GM21717 (cell line): ENCODE measurements around the gene SIRT2.
"Not testable (repeated sequence)": the region's sequence is repeated elsewhere in the genome, so short reads cannot be mapped to it uniquely, and the experiment has no call there.

ENCODE experiments used
- ATAC-seq: cut with Tn5 transposase; IDR thresholded peaks from one replicate; pipeline ENCODE4 v1.9.1; 2021; ENCODE audit warnings: mild to moderate bottlenecking, moderate library complexity; ENCODE audit not compliant: unreplicated experiment

The SIRT2 gene

DNA sequence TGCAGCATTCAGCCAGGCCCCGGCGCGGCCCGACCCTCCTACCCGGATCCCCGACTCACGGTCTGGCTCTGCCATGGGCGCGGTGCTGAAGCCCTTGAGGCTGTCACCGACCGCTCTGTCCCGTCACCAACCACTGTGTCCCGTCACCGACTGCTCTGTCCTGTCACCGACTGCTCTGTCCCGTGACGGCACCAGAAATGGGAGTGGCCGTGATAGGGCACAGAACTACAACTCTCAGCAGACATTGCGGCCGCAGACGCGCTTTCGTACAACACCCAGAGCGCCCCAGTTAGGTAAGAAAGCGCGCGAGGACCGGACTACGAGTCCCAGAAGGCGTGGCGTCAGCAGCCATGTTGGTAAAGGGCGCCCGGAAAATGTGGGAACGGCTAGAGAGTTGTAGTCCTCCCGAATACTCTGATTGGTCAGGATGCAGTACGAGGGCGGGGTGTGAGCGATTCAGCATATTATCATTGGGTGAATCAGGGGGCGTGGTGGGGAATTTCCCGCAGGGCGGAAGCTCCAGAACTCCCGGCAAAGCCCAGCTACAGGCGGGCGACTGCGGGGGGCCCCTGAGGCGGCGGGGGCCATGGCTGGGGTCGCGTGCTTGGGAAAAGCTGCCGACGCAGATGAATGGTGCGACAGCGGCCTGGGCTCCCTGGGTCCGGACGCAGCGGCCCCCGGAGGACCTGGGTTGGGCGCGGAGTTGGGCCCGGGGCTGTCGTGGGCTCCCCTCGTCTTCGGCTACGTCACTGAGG, at the start of gene SIRT2, which contains the start of gene NFKBIB:
SIRT2 (minus strand) TSS at position 172 of the 755 bp plus-strand sequence; CDS start at position 75, 97 bp downstream.
NFKBIB (plus strand) TSS at position 523 of the 755 bp plus-strand sequence; CDS start at position 587, 64 bp downstream.
- peak; percentile 82 for ATAC-seq

DNA sequence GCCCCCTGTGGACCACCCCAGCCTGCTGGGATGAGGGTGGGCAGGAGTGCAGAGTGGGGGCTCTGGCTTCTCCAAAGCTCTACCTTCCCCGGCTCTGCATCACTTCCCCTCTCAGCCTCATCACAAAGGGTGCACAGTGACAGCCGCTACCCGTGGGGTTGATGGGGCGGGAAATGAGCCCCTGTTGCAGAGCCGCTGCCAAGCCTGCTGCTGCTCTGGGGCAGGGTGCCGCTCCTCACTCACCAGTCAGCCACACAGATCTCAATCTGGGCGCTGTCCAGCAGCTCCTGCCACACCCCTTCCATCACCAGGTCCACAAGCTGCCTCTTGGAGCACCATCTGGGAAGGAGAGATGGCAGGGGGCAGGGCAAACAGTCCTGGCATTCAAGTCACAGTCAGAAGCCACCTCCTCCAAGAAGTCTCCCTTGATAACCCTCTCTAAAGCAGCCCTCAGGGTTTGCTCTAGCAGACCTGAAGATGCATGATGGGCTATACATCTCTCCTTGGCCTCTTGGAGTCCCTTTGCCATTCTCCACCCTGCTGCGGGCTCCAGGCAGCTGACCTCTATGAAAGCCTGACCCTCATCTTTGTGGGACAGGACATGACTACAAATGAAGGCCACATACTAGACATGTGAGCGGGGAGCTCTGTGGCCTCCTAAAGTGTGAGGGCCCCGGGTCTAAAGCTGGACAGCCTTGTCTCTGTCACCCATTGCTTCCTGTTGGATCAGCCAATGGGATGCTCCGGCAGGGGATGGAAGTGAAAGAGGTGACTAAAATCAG, 47.0 kb upstream of the SIRT2 start:
- no peak for ATAC-seq

DNA sequence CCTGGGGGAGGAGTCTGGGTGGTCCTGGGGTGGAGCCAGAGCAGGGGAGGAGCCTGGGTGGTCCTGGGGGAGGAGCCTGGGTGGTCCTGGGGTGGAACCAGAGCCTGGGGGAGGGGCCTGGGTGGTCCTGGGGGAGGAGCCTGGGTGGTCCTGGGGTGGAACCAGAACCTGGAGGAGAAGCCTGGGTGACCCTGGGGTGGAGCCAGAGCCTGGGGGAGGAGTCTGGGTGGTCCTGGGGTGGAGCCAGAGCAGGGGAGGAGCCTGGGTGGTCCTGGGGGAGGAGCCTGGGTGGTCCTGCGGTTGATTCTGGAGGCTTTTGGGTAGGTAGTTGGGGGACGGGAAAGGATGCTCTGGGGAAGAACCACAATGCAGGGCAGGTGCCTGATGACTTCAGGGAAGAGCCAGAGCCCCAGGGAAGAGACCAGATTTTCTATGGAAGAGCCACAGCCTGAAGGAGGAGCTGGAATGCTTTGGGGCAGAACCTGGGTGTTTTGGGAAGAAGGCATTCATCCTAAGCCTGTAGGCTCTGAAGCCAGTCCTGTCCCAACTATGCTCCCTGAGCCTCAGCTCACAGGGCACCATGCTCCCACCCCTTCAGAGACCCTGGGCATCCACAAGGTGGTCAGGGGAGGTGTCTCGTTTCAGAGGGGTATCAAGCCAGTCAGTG, 46.3 kb upstream of the SIRT2 start:
- ATAC-seq, result no peak

DNA sequence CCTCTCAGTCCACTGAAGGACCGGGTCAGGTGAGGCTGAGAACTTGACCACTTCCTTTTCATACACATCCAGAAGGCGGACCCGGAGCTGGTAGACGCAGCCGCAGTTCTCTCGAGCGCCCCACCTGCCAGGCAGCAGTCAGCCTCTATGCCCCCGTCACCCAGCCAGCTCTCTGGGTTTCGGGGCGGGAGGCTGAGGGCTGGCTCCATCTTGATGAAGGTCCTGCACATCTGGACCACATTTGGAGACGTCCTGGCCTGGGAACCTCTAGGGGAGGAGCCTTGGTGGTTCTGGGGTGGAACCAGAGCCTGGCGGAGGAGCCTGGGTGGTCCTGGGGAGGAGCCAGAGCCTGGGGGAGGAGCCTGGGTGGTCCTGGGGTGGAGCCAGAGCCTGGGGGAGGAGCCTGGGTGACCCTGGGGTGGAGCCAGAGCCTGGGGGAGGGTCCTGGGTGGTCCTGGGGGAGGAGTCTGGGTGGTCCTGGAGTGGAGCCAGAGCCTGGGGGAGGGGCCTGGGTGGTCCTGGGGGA, 45.6 kb upstream of the SIRT2 start:
- ATAC-seq, result no peak

DNA sequence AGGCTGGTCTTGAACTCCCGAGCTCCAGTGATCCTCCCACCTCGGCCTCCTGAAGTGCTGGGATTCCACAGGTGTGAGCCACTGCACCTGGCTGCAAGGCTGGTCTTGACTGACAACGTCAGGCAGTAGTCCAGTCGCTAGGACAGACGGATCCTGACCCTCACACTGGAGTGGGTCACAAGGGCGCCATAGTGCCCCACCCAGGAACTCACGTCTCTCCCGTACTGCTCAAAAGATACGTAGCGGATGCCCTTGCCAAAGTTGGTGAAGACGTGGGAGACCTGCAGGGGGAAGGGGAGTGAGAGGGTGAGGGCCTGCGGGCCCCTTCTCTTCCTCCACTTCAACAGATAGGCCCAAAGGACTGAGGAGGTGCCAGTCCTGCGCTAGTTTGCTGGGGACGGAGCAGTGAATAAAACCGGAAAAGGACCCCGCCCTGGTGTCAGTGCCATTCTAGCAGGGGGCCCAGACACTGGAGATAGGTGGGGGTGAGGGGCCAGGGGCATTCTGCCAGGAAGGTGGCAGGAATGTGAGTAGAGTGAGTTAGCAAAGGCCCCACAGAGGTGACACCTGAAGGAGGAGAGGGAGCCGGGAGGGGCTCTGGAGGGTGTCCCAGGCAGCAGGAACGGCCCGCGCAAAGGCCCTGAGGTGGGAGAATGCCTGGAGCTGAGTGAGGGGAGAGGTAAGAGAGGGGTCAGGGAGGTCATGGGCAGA, 43.2 kb upstream of the SIRT2 start:
- no peak for ATAC-seq

DNA sequence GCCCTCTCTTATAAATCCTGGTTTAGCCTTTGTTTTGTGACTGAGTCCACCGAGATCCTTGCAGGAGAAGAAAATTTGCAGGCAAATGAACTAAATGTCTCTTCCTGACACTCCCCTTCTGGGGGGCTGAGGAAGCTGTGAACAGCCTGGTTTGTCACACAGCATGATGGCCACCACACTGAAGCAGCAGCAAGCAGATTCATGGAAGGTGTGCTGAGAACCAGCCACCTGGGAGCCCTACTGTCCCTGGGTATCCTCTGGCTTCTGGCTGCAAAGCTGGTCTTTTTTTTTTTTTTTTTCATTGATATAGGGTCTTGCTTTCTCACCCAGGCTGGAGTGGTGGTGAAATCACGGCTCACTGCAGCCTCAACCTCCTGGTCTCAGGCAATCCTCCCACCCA, 42.6 kb upstream of the SIRT2 start:
- no peak for ATAC-seq

DNA sequence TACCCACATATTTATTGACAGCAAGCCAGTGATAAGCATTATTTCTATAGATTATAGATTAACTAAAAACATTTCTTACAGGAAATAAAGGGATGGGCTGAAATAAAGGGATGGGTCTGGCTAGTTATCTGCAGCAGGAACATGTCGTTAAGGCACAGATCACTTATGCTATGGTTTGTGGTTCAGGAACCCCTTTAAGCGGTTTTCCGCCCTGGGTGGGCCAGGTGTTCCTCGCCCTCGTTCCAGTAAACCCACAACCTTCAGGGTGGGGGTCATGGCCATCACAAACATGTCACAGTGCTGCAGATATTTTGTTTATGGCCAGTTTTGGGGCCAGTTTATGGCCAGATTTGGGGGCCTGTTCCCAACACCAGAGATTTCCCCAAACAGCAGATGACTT, 42.0 kb upstream of the SIRT2 start:
- ATAC-seq, result not testable (repeated sequence)

DNA sequence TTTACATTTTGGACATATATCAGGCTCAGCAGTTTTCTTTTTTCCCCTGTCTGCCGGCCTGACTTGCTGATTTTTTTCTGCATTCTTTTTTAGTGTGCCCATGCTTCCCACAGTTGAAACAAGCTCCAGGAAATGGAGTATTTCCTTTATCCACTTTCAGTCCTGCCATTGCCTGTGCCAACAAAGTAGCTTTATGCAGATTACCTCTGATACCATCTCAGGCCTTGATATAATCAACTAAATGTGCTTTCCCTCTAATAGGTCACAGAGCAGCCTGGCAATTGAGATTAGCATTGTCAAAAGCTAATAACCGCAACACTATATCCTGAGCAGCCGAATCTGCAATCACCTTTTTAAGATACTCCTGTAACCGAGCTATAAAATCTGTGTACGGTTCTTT, 40.5 kb upstream of the SIRT2 start:
- ATAC-seq, result no peak

DNA sequence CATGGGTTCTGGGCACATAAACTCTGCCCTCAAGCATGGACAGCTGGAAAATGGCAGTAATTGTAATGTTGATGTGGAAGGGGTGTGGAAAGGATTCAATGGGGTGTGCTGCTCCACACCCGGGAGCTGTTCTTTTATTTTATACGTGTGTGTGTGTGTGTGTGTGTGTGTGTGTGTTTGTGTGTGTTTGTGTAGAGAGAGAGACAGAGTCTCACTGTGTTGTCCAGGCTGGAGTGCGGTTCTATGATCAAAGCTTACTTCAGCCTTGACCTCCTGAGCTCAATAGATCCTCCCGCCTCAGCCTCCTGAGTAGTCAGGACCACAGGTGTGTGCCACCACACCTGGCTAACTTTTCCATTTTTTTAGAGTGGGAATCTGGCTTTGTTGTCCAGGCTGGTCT, 34.1 kb upstream of the SIRT2 start:
- ATAC-seq, result no peak

DNA sequence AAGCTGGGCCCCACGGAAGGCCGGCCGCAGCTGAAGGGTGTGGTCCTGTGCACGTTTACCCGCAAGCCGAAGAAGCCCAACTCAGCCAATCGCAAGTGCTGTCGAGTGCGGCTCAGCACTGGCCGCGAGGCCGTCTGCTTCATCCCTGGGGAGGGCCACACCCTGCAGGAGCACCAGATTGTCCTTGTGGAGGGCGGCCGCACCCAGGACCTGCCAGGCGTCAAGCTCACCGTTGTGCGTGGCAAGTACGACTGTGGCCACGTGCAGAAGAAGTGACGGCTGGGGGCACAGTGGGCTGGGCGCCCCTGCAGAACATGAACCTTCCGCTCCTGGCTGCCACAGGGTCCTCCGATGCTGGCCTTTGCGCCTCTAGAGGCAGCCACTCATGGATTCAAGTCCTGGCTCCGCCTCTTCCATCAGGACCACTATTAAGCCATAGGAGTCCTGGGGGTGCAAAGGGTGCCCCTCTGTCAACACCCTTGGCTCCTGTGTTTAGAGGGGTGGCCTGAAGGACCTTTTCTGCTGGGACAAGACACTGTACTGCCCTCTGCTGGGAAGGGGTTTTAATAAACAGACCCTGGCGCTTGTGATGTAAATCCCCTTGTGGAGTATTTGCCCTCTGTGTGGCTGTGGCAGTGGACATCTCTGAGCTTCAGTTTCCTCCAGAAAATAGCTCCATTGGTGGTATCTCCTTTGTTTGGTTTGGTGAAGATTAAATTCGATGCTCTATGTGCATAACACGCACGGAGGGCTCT, 33.2 kb upstream of the SIRT2 start:
- no peak for ATAC-seq

DNA sequence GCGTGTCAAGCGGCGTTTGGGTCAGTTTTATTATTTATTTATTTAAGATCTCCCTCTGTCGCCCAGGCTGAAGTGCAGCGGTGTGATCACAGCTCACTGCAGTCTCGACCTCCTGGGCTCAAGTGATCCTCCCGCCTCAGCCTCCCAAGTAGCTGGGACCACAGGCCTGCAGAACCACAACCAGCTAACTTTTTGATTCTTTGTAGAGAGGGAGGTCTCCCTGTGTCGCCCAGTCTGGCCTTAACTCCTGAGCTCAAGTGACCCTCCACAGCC, 32.0 kb upstream of the SIRT2 start:
- no peak for ATAC-seq

DNA sequence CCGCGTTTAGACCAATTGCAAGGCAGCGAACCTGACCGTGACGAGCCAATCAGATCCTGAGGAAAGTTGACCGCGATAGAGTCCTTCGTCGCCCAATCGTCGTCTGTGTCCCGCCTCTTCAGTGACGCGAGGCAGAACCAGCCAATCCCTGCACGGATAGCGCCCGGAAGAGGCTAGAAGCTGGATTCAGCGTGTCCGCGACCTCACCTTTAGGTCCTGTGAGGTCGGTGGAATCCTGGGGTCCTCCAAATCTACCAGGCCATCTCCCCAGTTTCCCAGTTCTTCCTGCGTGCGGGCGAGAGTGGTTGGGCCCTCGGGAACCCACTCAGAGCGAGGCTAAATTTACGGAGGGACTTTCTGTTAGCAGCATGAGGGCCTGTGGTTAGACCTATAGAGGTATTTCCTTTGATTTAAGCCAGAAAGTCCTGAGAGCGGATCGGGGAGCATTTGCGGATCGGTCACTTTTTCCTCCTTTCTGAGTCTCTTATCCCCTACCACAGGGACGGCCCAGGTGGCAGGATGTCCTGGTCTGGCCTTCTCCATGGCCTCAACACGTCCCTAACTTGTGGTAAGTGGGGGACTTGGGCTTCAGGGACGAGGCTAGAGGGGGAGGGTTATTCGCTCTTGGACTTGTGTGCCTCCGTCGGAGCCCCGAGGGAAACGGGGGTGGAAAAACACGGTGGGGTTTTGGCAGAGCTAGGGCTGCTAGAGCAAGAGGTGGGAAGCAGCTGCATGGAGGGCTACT, 31.5 kb upstream of the SIRT2 start, which contains the start of gene MRPS12:
MRPS12 (plus strand) TSS at position 169 of the 745 bp plus-strand sequence; CDS start at position 520, 351 bp downstream.
- peak; percentile 84 for ATAC-seq

DNA sequence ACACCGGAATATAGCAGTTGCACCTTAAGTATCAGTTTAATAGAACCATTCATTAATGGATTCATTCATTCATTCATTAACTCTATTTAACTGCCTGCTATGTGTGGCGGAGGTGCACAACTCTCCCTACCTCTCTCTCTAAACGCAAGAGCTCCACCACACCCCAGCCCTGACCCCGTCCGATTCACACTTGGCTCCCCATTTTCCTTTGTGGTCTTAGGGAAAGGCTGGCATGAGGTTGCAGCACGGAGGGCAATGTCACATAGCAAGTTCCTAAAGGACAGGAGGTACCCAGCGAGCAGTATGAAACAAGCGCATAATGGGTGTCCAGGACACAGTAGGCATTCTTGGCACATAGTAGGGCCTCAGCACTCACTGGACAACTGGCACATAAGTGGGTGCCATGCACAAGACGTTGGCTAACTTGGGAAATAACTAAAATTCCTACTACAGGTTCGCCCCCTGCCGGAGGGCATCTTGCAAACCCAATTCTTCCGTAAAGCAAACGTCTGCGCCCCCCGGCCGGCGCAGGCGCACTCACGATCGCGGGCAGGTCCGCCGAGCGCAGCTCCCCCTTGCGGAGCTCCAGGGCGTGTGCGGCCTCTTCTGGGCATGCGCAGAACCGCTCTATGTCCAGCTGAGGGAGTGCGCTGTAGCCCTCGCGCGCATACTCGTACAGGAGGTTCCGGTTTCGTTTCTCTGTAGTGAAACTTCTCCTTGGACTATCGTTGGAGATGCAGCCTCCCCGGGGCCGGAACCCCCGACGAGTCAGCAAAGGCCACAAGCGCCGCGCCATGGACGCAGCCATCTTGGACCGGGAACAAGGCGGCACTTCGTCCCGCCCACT, 30.7 kb upstream of the SIRT2 start, which contains the start of gene SARS2:
SARS2 (minus strand) TSS at position 835 of the 847 bp plus-strand sequence; CDS start at position 808, 27 bp downstream.
- ATAC-seq, result peak; percentile 54

DNA sequence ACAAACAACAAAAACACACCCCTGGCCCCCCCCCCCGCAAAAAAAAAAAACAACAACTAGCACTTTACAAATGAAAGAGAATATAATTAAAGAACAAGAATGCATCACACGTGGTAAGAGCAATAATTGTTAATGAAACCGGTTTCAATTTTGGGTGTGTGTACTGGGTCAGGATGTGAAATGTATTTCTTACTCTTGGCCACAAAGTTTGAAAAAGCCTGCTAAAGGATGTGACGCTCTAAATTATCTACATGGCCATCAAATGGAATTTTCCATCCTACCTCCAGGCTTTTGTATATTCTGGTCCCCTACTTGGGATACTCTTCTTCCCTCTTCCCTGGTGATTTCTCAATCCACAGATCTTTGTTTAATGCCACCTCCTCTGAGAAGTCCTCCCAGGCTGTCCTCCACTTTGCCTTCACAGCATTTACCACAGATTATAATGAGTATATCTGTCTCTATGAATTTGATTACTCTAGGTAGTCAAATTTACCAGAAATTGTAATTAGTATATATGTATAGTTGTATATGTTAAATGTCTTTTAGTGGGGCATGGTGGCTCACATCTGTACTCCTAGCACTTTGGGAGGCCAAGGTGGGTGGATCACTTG, 29.1 kb upstream of the SIRT2 start:
- ATAC-seq, result no peak

DNA sequence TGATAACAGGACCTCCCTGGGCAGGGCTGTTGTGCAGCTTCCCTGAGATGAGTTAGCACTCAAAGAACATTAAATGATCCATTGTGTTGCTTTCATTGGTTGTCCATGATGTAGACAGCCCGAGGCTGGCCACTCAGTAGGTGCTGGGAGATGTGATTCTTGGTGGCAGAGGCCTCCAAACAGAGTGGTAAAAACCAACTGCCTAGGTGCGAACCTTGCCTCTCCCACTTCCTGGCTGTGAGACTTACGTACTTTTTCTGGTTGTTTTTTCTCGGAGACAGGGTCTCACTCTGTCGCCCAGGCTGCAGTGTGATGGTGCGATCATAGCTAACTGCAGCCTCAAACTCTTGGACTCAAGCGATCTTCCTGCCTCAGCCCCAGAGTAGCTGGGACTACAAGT, 25.0 kb upstream of the SIRT2 start:
- no peak for ATAC-seq

DNA sequence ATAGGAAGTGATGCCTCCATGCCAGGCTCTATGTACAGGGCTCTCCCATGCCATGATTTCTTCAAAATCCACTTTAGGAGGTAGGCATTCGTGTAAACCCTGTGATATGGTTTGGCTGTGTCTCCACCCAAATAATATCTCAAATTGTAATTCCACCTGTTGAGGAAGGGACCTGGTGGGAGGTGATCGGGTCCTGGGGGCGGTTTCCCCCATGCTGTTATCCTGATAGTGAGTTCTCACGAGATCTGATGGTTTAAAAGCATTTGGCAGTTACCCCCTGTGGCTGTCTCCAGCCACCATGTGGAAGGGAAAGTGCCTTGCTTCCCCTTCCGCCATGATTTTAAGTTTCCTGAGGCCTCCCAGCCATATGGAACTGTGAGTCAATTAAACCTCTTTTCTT, 23.1 kb upstream of the SIRT2 start:
- ATAC-seq, result no peak

DNA sequence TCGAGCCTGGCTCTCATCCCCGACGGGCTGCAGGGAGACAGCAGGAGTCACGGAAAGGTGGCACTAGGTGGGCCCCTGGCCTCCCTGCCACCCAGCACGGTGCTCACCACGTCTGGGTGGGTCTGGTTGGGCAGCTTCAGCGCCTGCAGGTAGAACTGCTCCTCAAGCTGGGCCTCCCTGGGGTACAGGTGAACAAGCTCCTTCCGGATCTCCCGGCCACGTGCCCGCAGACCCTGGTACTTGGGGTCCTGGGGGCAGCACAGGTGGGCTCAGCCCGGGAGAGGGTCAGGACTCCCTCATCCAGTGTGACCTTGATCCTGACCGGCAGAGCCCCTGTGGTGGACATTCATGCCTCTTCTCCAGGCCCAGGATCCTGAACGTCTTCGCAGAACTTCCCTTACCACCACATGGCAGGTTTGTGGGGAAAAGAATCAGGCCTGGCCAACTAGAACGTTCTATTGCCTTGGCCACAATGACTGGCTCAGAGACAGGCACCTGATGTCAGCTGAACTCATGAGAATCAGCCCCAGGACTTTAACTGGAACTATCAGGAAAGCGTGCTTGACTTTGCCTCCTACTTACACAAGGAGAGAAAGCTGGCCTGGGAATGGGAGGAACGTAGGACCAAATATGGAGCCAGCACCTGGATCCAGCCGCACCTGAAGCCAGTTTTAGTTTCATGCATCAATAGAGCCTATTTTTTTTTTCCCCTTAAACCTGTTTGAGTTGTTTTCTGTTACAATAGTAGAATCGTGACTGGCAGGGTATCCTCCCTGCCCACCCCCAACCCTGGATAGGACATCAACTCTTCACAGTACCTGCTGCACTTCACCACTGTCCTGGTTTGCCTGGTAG, 22.2 kb upstream of the SIRT2 start:
- ATAC-seq, result no peak
